ENCODE measurements around the gene ITGA11. TPM values are rescaled to one million over a fixed set of nuclear protein-coding genes. Genes with fewer than 3 reads are reported as not detected.

ITGA11 gene
- total and polyA plus RNA-seq, 2 of the 13 experiments (the other 11 are each of a cell fraction or from before 2014, with no cell fraction given) = not detected

DNA sequence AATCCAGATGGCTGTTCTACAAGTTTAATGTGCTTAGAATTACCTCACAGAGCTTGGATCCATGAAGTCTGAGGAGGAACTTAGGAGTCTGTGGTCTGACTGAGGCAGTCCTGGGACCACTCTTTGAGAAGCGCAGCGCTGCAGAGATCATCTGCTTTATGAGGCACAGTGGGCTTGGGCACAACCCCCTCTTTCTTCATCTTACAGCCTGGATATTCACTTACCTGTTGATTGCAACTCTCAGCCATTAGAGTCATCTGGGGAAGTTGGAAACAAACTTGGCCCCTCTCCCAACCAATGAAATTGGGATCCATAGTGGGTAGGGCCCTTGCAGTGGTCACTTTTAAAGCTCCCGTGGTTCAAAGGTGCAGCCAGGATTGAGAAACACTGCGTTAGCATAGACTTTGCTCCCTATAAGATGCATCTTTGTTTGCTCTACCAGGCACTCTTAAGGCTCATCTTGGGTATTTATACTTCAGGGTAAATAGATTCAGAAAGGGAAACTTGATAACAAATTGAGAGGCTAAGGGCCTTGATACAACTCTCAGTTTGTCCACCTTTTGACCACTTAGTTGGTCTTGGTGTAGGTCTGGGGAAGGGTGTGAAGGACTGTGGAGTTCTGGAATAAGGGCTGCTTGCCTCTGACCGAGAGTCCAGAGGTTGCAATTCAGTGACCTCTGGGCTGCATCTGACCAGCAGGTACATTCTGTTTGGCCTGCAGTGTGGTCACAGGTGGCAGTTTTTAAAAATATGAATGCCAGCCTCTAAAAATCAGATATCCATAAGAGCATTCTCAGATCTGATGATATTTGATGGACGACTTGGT, 131.6 kb downstream of the ITGA11 start (continued):
- TF ChIP-seq, protein P1, sequence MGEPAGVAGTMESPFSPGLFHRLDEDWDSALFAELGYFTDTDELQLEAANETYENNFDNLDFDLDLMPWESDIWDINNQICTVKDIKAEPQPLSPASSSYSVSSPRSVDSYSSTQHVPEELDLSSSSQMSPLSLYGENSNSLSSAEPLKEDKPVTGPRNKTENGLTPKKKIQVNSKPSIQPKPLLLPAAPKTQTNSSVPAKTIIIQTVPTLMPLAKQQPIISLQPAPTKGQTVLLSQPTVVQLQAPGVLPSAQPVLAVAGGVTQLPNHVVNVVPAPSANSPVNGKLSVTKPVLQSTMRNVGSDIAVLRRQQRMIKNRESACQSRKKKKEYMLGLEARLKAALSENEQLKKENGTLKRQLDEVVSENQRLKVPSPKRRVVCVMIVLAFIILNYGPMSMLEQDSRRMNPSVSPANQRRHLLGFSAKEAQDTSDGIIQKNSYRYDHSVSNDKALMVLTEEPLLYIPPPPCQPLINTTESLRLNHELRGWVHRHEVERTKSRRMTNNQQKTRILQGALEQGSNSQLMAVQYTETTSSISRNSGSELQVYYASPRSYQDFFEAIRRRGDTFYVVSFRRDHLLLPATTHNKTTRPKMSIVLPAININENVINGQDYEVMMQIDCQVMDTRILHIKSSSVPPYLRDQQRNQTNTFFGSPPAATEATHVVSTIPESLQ (CRISPR knock-in tag; conservative IDR thresholded peaks at IDR 0.05) = no peak
- peak; percentile 45; the same call in 1 of the 2 replicates for TF ChIP-seq TARDBP (CRISPR knock-in tag; IDR thresholded peaks at IDR 0.05)
- TF ChIP-seq, protein P2, sequence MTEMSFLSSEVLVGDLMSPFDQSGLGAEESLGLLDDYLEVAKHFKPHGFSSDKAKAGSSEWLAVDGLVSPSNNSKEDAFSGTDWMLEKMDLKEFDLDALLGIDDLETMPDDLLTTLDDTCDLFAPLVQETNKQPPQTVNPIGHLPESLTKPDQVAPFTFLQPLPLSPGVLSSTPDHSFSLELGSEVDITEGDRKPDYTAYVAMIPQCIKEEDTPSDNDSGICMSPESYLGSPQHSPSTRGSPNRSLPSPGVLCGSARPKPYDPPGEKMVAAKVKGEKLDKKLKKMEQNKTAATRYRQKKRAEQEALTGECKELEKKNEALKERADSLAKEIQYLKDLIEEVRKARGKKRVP (CRISPR knock-in tag; IDR thresholded peaks at IDR 0.05) = peak in 1 of 2 experiments; percentile 39; a peak in 2 of 4 replicates
- no peak for TF ChIP-seq ARNTL (CRISPR knock-in tag; IDR thresholded peaks at IDR 0.05)
- TF ChIP-seq TCF12 (IDR thresholded peaks at IDR 0.05) = no peak
- TF ChIP-seq TCF12 (CRISPR knock-in tag; IDR thresholded peaks at IDR 0.05) = no peak
- no peak for TF ChIP-seq ZNF333 (CRISPR knock-in tag; IDR thresholded peaks at IDR 0.05; ENCODE audit: borderline replicate concordance)
- TF ChIP-seq ZKSCAN8 (CRISPR knock-in tag; IDR thresholded peaks at IDR 0.05; ENCODE audit: borderline replicate concordance) = 0 out of 2 replicates have a peak, but pooled peaks have one; percentile 18
- TF ChIP-seq, protein P3, sequence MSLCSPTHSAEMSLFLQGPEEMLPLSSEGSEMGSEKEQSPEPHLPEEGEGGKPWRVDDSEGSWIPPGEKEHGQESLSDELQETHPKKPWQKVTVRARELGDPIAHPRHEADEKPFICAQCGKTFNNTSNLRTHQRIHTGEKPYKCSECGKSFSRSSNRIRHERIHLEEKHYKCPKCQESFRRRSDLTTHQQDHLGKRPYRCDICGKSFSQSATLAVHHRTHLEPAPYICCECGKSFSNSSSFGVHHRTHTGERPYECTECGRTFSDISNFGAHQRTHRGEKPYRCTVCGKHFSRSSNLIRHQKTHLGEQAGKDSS (CRISPR knock-in tag; IDR thresholded peaks at IDR 0.05; ENCODE audit: borderline replicate concordance, low read depth) = no peak
- no peak for TF ChIP-seq CSRNP2 (CRISPR knock-in tag; conservative IDR thresholded peaks at IDR 0.05; ENCODE audit: low read depth)
- TF ChIP-seq CREM (IDR thresholded peaks at IDR 0.05) = peak; percentile 42; the same call in 1 of the 2 replicates
- no peak for TF ChIP-seq CREM (CRISPR knock-in tag; IDR thresholded peaks at IDR 0.05)
- no peak for TF ChIP-seq XBP1 (CRISPR knock-in tag; IDR thresholded peaks at IDR 0.05)
- no peak for TF ChIP-seq MAZ (IDR thresholded peaks at IDR 0.05; ENCODE audit: borderline replicate concordance, low read depth, low read length)
- no peak for TF ChIP-seq MAZ (CRISPR knock-in tag; IDR thresholded peaks at IDR 0.05; ENCODE audit: low read depth)
- TF ChIP-seq, protein P4, sequence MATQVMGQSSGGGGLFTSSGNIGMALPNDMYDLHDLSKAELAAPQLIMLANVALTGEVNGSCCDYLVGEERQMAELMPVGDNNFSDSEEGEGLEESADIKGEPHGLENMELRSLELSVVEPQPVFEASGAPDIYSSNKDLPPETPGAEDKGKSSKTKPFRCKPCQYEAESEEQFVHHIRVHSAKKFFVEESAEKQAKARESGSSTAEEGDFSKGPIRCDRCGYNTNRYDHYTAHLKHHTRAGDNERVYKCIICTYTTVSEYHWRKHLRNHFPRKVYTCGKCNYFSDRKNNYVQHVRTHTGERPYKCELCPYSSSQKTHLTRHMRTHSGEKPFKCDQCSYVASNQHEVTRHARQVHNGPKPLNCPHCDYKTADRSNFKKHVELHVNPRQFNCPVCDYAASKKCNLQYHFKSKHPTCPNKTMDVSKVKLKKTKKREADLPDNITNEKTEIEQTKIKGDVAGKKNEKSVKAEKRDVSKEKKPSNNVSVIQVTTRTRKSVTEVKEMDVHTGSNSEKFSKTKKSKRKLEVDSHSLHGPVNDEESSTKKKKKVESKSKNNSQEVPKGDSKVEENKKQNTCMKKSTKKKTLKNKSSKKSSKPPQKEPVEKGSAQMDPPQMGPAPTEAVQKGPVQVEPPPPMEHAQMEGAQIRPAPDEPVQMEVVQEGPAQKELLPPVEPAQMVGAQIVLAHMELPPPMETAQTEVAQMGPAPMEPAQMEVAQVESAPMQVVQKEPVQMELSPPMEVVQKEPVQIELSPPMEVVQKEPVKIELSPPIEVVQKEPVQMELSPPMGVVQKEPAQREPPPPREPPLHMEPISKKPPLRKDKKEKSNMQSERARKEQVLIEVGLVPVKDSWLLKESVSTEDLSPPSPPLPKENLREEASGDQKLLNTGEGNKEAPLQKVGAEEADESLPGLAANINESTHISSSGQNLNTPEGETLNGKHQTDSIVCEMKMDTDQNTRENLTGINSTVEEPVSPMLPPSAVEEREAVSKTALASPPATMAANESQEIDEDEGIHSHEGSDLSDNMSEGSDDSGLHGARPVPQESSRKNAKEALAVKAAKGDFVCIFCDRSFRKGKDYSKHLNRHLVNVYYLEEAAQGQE (IDR thresholded peaks at IDR 0.05; ENCODE audit: borderline replicate concordance in 1 of 2, low read depth in 1 of 2, low read length in 2 of 2) = no peak
- no peak for TF ChIP-seq ZNF577 (CRISPR knock-in tag; IDR thresholded peaks at IDR 0.05; ENCODE audit: borderline replicate concordance, low read depth)
- TF ChIP-seq, protein P5, sequence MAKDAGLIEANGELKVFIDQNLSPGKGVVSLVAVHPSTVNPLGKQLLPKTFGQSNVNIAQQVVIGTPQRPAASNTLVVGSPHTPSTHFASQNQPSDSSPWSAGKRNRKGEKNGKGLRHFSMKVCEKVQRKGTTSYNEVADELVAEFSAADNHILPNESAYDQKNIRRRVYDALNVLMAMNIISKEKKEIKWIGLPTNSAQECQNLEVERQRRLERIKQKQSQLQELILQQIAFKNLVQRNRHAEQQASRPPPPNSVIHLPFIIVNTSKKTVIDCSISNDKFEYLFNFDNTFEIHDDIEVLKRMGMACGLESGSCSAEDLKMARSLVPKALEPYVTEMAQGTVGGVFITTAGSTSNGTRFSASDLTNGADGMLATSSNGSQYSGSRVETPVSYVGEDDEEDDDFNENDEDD (CRISPR knock-in tag; IDR thresholded peaks at IDR 0.05; ENCODE audit: borderline replicate concordance) = no peak
